ENCODE results near the gene LILRB5. TPM values are rescaled to one million over a fixed set of nuclear protein-coding genes. Genes with fewer than 3 reads are reported as not detected.
"Not testable (repeated sequence)": the region's sequence is repeated elsewhere in the genome, so short reads cannot be mapped to it uniquely, and the experiment has no call there.

Gene LILRB5
- total RNA-seq, 1 donor from 2014 or later, result not detected

- not testable (repeated sequence) for DNase-seq (ENCODE audit: low read depth in 2 of 2)
Observed at GRCh38 chr19:54243809-54244208, 13.3 kb downstream of the LILRB5 start.

- DNase-seq (ENCODE audit: low read depth in 2 of 2), result not testable (repeated sequence)
Observed at GRCh38 chr19:54242646-54243045, 14.4 kb downstream of the LILRB5 start, which contains the start of gene LILRA6. TSS of gene LILRA6 (minus strand) at chr19:54242790.

- not testable (repeated sequence) for DNase-seq (ENCODE audit: low read depth in 2 of 2)
Observed at GRCh38 chr19:54242234-54242633, 14.8 kb downstream of the LILRB5 start.

- not testable (repeated sequence) for DNase-seq (ENCODE audit: low read depth in 2 of 2)
Observed at GRCh38 chr19:54240372-54241336, 16.4 kb downstream of the LILRB5 start.

- not testable (repeated sequence) for DNase-seq (ENCODE audit: low read depth in 2 of 2)
Observed at GRCh38 chr19:54239491-54240371, 17.3 kb downstream of the LILRB5 start.

GRCh38 chr19:54233941-54234340 is 23.1 kb downstream of the LILRB5 start:
- DNase-seq (ENCODE audit: low read depth in 2 of 2), result no peak

GRCh38 chr19:54231077-54231931 is 25.8 kb downstream of the LILRB5 start:
- DNase-seq (ENCODE audit: low read depth in 2 of 2), result peak; percentile 56 to 77

- DNase-seq (ENCODE audit: low read depth in 2 of 2), result no peak
Observed at GRCh38 chr19:54230031-54230430, 27.0 kb downstream of the LILRB5 start.

- no peak for DNase-seq (ENCODE audit: low read depth in 2 of 2)
Observed at GRCh38 chr19:54229146-54229545, 27.9 kb downstream of the LILRB5 start.

GRCh38 chr19:54224619-54225018 is 32.5 kb downstream of the LILRB5 start:
- DNase-seq (ENCODE audit: low read depth in 2 of 2), result not testable (repeated sequence)

- not testable (repeated sequence) for DNase-seq (ENCODE audit: low read depth in 2 of 2)
Observed at GRCh38 chr19:54223937-54224281, 33.2 kb downstream of the LILRB5 start.

- not testable (repeated sequence) for DNase-seq (ENCODE audit: low read depth in 2 of 2)
Observed at GRCh38 chr19:54223277-54223936, 33.7 kb downstream of the LILRB5 start.

GRCh38 chr19:54222474-54223276 is 34.4 kb downstream of the LILRB5 start, which contains the start of gene LILRB3:
TSS of gene LILRB3 (minus strand) at chr19:54223007. CDS start at chr19:54222976, 31 bp downstream.
- not testable (repeated sequence) for DNase-seq (ENCODE audit: low read depth in 2 of 2)

- DNase-seq (ENCODE audit: low read depth in 2 of 2), result not testable (repeated sequence)
Observed at GRCh38 chr19:54221947-54222346, 35.1 kb downstream of the LILRB5 start.

- DNase-seq (ENCODE audit: low read depth in 2 of 2), result not testable (repeated sequence)
Observed at GRCh38 chr19:54219702-54220101, 37.4 kb downstream of the LILRB5 start.

GRCh38 chr19:54218960-54219661 is 38.0 kb downstream of the LILRB5 start:
- no peak for DNase-seq (ENCODE audit: low read depth in 2 of 2)

- DNase-seq (ENCODE audit: low read depth in 2 of 2), result no peak
Observed at GRCh38 chr19:54218259-54218658, 38.8 kb downstream of the LILRB5 start.

GRCh38 chr19:54217517-54218247 is 39.4 kb downstream of the LILRB5 start:
- not testable (repeated sequence) for DNase-seq (ENCODE audit: low read depth in 2 of 2)

Measured in dermis microvascular lymphatic vessel endothelial cell (primary cell).